HG03103 (cell line): Measurements from ENCODE around the gene PEX11B.
A peak's percentile ranks its signal among the peaks of the same experiment; 100 is the strongest.

Source experiments
- ATAC-seq: cut with Tn5 transposase; IDR thresholded peaks from one replicate; pipeline ENCODE4 v1.9.1; 2021; ENCODE audit warnings: low read depth; ENCODE audit not compliant: unreplicated experiment

The PEX11B gene

GRCh38 chr1:145916745-145917144 lies 1.8 kb downstream of the PEX11B start:
- ATAC-seq, result no peak

GRCh38 chr1:145912128-145912641 lies 6.3 kb downstream of the PEX11B start:
- ATAC-seq, result no peak

GRCh38 chr1:145908653-145909052 lies 9.9 kb downstream of the PEX11B start:
- no peak for ATAC-seq

- no peak for ATAC-seq
Measured at GRCh38 chr1:145906954-145907753, 11.4 kb downstream of the PEX11B start.

- ATAC-seq, result no peak
Measured at GRCh38 chr1:145901312-145902021, 17.1 kb downstream of the PEX11B start.

GRCh38 chr1:145898756-145899155 lies 19.8 kb downstream of the PEX11B start:
- no peak for ATAC-seq

- no peak for ATAC-seq
Measured at GRCh38 chr1:145897969-145898368, 20.5 kb downstream of the PEX11B start.

GRCh38 chr1:145895471-145895870 lies 23.0 kb downstream of the PEX11B start:
- ATAC-seq, result no peak

GRCh38 chr1:145893306-145894055 lies 25.0 kb downstream of the PEX11B start:
- ATAC-seq, result no peak

- ATAC-seq, result no peak
Measured at GRCh38 chr1:145892486-145893087, 25.9 kb downstream of the PEX11B start.

- no peak for ATAC-seq
Measured at GRCh38 chr1:145891587-145892485, 26.7 kb downstream of the PEX11B start.

GRCh38 chr1:145891143-145891542 lies 27.4 kb downstream of the PEX11B start:
- ATAC-seq, result no peak

GRCh38 chr1:145889722-145890121 lies 28.8 kb downstream of the PEX11B start:
- ATAC-seq, result no peak

GRCh38 chr1:145887631-145888030 lies 30.9 kb downstream of the PEX11B start:
- no peak for ATAC-seq

- no peak for ATAC-seq
Measured at GRCh38 chr1:145886816-145887215, 31.7 kb downstream of the PEX11B start.

- no peak for ATAC-seq
Measured at GRCh38 chr1:145886390-145886789, 32.1 kb downstream of the PEX11B start.

GRCh38 chr1:145885738-145886287 lies 32.7 kb downstream of the PEX11B start, which contains the start of gene ANKRD35:
ANKRD35 (minus strand) TSS chr1:145885866; CDS start chr1:145885758, 108 bp downstream.
- peak; percentile 97 for ATAC-seq

GRCh38 chr1:145884675-145885074 lies 33.8 kb downstream of the PEX11B start:
- ATAC-seq, result no peak

GRCh38 chr1:145879775-145880174 lies 38.7 kb downstream of the PEX11B start:
- no peak for ATAC-seq
